AML-193 (cell line): ENCODE results near the gene SLC13A1.
A peak's percentile ranks its signal among the peaks of the same experiment; 100 is the strongest.

ENCODE experiments used
- DNase-seq, 2 experiments: peaks; one replicate each; lab custom pipeline; 2025; lab: John Stamatoyannopoulos, UW

The SLC13A1 gene

GRCh38 chr7:123191132-123191531 lies 8.6 kb downstream of the SLC13A1 start:
- no peak for DNase-seq

GRCh38 chr7:123190109-123190831 lies 9.5 kb downstream of the SLC13A1 start:
- DNase-seq, result no peak

GRCh38 chr7:123185756-123186155 lies 14.0 kb downstream of the SLC13A1 start:
- no peak for DNase-seq

GRCh38 chr7:123184271-123184670 lies 15.5 kb downstream of the SLC13A1 start:
- no peak for DNase-seq

GRCh38 chr7:123183431-123183830 lies 16.3 kb downstream of the SLC13A1 start:
- no peak for DNase-seq

- no peak for DNase-seq
Measured at GRCh38 chr7:123177442-123177841, 22.3 kb downstream of the SLC13A1 start.

GRCh38 chr7:123170333-123171246 lies 29.2 kb downstream of the SLC13A1 start:
- DNase-seq, result no peak

- DNase-seq, result no peak
Measured at GRCh38 chr7:123169065-123169464, 30.7 kb downstream of the SLC13A1 start.

GRCh38 chr7:123157606-123158005 lies 42.2 kb downstream of the SLC13A1 start:
- DNase-seq, result no peak

- DNase-seq, result no peak
Measured at GRCh38 chr7:123155571-123155970, 44.2 kb downstream of the SLC13A1 start.

- DNase-seq, result peak; percentile 20 to 33
Measured at GRCh38 chr7:123154231-123154860, 45.4 kb downstream of the SLC13A1 start.

GRCh38 chr7:123151443-123151842 lies 48.3 kb downstream of the SLC13A1 start:
- DNase-seq, result no peak

GRCh38 chr7:123148813-123149212 lies 51.0 kb downstream of the SLC13A1 start:
- no peak for DNase-seq

- no peak for DNase-seq
Measured at GRCh38 chr7:123143252-123144006, 56.3 kb downstream of the SLC13A1 start.

GRCh38 chr7:123140561-123140960 lies 59.2 kb downstream of the SLC13A1 start:
- no peak for DNase-seq

- no peak for DNase-seq
Measured at GRCh38 chr7:123135960-123136359, 63.8 kb downstream of the SLC13A1 start.

GRCh38 chr7:123133924-123134323 lies 65.8 kb downstream of the SLC13A1 start:
- DNase-seq, result no peak

- DNase-seq, result no peak
Measured at GRCh38 chr7:123131961-123132360, 67.8 kb downstream of the SLC13A1 start.

- no peak for DNase-seq
Measured at GRCh38 chr7:123131556-123131955, 68.2 kb downstream of the SLC13A1 start.

- DNase-seq, result no peak
Measured at GRCh38 chr7:123131140-123131539, 68.6 kb downstream of the SLC13A1 start.

- no peak for DNase-seq
Measured at GRCh38 chr7:123126691-123127090, 73.1 kb downstream of the SLC13A1 start.

- no peak for DNase-seq
Measured at GRCh38 chr7:123126171-123126570, 73.6 kb downstream of the SLC13A1 start.
